ENCODE measurements around the gene CDC42SE2.

The CDC42SE2 gene

DNA sequence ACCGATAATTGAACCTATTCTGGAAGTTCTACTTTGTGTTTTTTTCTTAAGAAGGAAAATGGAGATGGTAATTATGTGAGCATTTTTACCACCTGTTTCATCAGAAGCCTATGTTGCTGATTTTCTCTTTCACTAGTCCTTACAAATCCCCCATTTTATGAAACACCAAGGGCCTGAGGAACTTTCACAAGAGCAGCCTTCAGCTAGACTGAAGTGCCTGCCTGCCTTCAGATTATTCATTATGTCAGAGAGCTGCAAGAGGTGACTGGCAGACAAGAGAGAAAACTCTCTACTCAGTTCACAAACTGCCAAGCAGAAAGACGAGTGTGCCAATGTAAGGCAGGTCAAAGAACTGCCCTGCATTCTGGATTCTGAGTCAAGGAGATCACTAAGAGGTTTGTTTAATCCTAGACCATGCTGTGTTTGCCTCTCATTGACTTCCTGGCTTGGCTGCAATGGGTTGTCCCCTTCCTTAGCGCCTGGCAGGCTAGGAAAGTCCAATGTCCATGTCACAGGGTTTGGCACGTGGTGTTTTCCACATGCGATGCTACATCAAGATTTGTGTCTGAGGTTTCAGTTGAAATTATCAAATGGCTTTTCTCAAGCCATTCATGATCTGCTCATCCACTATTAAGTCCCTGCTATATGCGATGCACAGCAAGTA, 143.3 kb downstream of the CDC42SE2 start:
- peaks cover 0 to 14% of the 10 kb centered on the region in 2 donors for H3K36me3 ChIP-seq (ENCODE audit: control insufficient read depth in 2 of 2, insufficient read depth in 2 of 2, low read length in 2 of 2)

DNA sequence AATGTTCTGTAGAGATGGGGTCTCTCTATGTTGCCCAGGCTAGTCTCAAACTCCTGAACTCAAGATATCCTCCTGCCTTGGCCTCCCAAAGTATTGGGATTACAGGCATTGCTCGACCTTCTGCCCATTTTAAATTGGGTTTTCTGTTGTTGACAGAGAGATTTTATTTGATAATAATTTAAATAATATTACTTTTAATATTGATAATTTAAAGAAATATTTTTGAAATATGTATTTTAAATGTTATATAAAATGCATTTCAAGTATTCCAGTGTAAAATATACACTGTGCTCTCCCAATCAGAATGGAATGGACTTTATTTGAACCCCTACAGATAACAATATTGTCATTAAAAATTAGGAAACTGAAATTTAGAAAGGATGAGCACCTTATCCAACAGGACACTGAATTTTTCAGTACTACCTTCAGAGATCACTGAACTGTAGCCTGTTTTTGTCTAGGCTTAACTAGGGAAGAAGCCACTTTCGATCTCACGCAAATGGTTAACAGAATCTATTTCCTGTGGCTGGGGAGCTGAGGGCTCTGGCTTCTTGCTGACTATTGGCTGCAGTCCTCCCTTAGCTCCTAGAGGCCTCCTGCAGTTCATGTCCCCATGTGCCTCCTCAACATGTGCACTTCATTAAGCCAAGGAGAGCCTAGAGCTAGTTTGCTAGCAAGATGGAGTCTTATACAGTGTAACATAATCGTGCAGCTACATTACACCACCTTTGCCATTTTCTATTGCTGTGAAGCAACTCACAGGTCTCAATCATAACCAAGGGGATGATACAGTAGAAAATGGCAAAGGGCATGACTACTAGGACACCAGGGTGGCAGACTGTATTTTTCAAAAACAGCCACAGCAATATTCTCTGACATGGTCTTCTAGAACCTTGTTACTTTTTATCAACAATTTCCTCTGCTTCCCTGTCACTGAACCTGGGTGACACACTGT, 150.0 kb downstream of the CDC42SE2 start:
- no peak overlapping the region for H3K27ac ChIP-seq (ENCODE audit: low read depth in 2 of 2, low read length in 2 of 2)
- no peak overlapping the region for H3K4me3 ChIP-seq (ENCODE audit: low read length in 2 of 2)
- no peaks in the 10 kb centered on the region for H3K9me3 ChIP-seq (ENCODE audit: control insufficient read depth in 2 of 2, low read length in 2 of 2)
- H3K36me3 ChIP-seq (ENCODE audit: control insufficient read depth in 2 of 2, insufficient read depth in 2 of 2, low read length in 2 of 2): peaks cover 0 to 4% of the 10 kb centered on the region in 2 donors
- no peaks in the 10 kb centered on the region for H3K27me3 ChIP-seq (ENCODE audit: control insufficient read depth in 2 of 2, insufficient read depth in 2 of 2, low read length in 2 of 2)
- no peak overlapping the region for H3K9ac ChIP-seq (ENCODE audit: low read depth in 1 of 2, low read length in 2 of 2)
- peaks cover 0 to 2% of the 10 kb centered on the region in 2 donors for H3K4me1 ChIP-seq (ENCODE audit: control insufficient read depth in 2 of 2, insufficient read depth in 2 of 2, low read length in 2 of 2)

More for the DNA sequence above, 143.3 kb downstream of the CDC42SE2 start:
- H3K9me3 ChIP-seq (ENCODE audit: control insufficient read depth in 2 of 2, low read length in 2 of 2): no peaks in the 10 kb centered on the region
- H3K27me3 ChIP-seq (ENCODE audit: control insufficient read depth in 2 of 2, insufficient read depth in 2 of 2, low read length in 2 of 2): no peaks in the 10 kb centered on the region
- no peak overlapping the region for H3K4me3 ChIP-seq (ENCODE audit: low read length in 2 of 2)
- H3K27ac ChIP-seq (ENCODE audit: low read depth in 2 of 2, low read length in 2 of 2): no peak overlapping the region
- no peak overlapping the region for H3K9ac ChIP-seq (ENCODE audit: low read depth in 1 of 2, low read length in 2 of 2)
- no peaks in the 10 kb centered on the region for H3K4me1 ChIP-seq (ENCODE audit: control insufficient read depth in 2 of 2, insufficient read depth in 2 of 2, low read length in 2 of 2)

DNA sequence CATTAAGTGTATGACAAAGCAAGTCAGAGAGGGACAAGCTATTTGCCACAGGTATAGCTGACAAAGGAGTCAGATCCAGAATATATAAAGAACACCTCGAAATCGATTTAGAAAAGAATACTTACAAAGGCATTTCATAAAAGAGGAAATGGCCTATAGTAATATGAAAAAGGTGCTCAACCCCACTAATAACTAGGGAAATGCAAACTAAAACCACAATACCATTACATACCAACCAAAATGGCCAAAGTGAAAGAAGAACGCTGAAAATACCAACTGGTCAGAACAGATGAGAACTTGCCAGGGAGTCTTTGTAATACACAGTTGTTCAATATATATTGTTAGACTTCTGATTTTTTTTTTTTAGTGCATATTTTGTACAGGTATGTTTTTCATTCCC, 152.9 kb downstream of the CDC42SE2 start:
- Histone ChIP-seq H3K36me3 (ENCODE audit: control insufficient read depth in 2 of 2, insufficient read depth in 2 of 2, low read length in 2 of 2) (peaks cover 3 to 5% of the 10 kb centered on the region in 2 donors), H3K4me1 (ENCODE audit: control insufficient read depth in 2 of 2, insufficient read depth in 2 of 2, low read length in 2 of 2) (peaks cover 0 to 2% of the 10 kb centered on the region in 2 donors), H3K4me3 (ENCODE audit: low read length in 2 of 2) (no peak overlapping the region), H3K9me3 (ENCODE audit: control insufficient read depth in 2 of 2, low read length in 2 of 2) (no peaks in the 10 kb centered on the region), H3K27me3 (ENCODE audit: control insufficient read depth in 2 of 2, insufficient read depth in 2 of 2, low read length in 2 of 2) (no peaks in the 10 kb centered on the region), H3K27ac (ENCODE audit: low read depth in 2 of 2, low read length in 2 of 2) (no peak overlapping the region), H3K9ac (ENCODE audit: low read depth in 1 of 2, low read length in 2 of 2) (no peak overlapping the region)

DNA sequence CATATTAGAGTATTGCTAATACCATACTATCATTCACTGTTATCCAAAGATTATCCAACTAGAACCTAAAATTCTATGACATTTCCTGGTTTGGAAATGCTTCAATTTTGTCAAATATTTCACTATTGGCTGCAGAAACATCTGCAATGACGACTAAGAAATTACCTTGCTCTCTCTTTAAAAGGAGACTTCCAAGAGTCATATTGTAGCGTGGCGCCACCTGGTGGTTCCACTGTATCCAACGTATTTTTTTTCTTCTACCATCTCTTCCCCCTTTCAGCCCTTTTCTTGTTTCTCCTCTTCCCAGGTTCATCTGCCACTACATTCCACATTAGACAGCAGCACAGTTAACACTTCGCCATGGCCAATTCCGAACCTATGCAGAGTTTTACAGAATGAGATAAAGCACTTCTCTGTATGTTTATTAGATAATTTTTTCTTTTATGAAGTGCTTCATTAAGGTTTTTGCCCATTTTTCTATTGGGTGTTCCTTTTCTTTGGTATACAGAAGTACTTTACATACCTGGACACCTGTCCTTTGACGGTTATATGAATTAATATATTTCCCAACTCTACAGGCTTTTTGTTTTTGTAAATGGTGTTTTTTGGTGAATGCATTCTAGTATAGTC, 153.5 kb downstream of the CDC42SE2 start:
- Histone ChIP-seq H3K9me3 (ENCODE audit: control insufficient read depth in 2 of 2, low read length in 2 of 2) (no peaks in the 10 kb centered on the region), H3K36me3 (ENCODE audit: control insufficient read depth in 2 of 2, insufficient read depth in 2 of 2, low read length in 2 of 2) (peaks cover 3 to 11% of the 10 kb centered on the region in 2 donors), H3K27me3 (ENCODE audit: control insufficient read depth in 2 of 2, insufficient read depth in 2 of 2, low read length in 2 of 2) (no peaks in the 10 kb centered on the region), H3K4me3 (ENCODE audit: low read length in 2 of 2) (no peak overlapping the region), H3K9ac (ENCODE audit: low read depth in 1 of 2, low read length in 2 of 2) (no peak overlapping the region), H3K4me1 (ENCODE audit: control insufficient read depth in 2 of 2, insufficient read depth in 2 of 2, low read length in 2 of 2) (peaks cover 0 to 2% of the 10 kb centered on the region in 2 donors), H3K27ac (ENCODE audit: low read depth in 2 of 2, low read length in 2 of 2) (no peak overlapping the region)

DNA sequence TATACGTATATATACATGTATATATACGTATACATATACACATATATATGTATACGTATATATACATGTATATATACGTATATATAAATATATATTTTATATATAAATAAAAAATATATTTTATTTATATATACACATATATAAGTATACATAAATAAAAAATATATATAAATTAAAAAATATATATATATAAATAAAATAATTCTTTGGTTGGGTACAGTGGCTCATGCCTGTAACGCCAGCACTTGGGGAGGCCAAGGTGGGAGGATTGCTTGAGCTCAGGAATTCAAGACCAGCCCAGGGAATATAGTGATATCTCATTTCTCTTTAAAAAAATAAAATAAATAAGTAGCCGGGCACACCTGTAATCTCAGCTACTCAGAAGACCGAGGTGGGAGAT, 155.0 kb downstream of the CDC42SE2 start:
- no peaks in the 10 kb centered on the region for H3K27me3 ChIP-seq (ENCODE audit: control insufficient read depth in 2 of 2, insufficient read depth in 2 of 2, low read length in 2 of 2)
- H3K9ac ChIP-seq (ENCODE audit: low read depth in 1 of 2, low read length in 2 of 2): no peak overlapping the region
- no peak overlapping the region for H3K27ac ChIP-seq (ENCODE audit: low read depth in 2 of 2, low read length in 2 of 2)
- H3K4me3 ChIP-seq (ENCODE audit: low read length in 2 of 2): no peak overlapping the region
- peaks cover 0 to 2% of the 10 kb centered on the region in 2 donors for H3K4me1 ChIP-seq (ENCODE audit: control insufficient read depth in 2 of 2, insufficient read depth in 2 of 2, low read length in 2 of 2)
- H3K36me3 ChIP-seq (ENCODE audit: control insufficient read depth in 2 of 2, insufficient read depth in 2 of 2, low read length in 2 of 2): peaks cover 7 to 11% of the 10 kb centered on the region in 2 donors
- H3K9me3 ChIP-seq (ENCODE audit: control insufficient read depth in 2 of 2, low read length in 2 of 2): no peaks in the 10 kb centered on the region

DNA sequence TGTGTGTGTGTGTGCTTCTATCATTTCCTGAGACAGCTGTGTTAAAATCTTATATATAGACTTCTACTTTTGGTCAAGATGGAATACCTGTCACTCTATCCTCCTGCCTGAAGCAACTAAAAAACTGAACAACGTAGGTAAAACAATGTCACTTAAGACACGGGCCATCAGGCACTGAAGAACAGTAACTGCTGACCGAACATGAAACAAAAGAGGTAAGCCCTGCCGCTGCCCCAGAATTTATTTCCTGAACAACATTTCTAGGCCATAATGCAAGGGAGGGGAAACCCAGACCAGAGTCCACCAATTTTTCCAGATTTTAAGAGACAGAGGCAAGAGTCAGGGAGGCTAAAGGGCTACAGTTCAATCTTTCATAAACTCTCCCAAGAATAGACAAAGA, 156.0 kb downstream of the CDC42SE2 start:
- H3K27me3 ChIP-seq (ENCODE audit: control insufficient read depth in 2 of 2, insufficient read depth in 2 of 2, low read length in 2 of 2): no peaks in the 10 kb centered on the region
- no peak overlapping the region for H3K4me3 ChIP-seq (ENCODE audit: low read length in 2 of 2)
- no peak overlapping the region for H3K27ac ChIP-seq (ENCODE audit: low read depth in 2 of 2, low read length in 2 of 2)
- no peak overlapping the region for H3K9ac ChIP-seq (ENCODE audit: low read depth in 1 of 2, low read length in 2 of 2)
- H3K9me3 ChIP-seq (ENCODE audit: control insufficient read depth in 2 of 2, low read length in 2 of 2): no peaks in the 10 kb centered on the region
- peaks cover 0 to 2% of the 10 kb centered on the region in 2 donors for H3K4me1 ChIP-seq (ENCODE audit: control insufficient read depth in 2 of 2, insufficient read depth in 2 of 2, low read length in 2 of 2)
- H3K36me3 ChIP-seq (ENCODE audit: control insufficient read depth in 2 of 2, insufficient read depth in 2 of 2, low read length in 2 of 2): peaks cover 8 to 11% of the 10 kb centered on the region in 2 donors

DNA sequence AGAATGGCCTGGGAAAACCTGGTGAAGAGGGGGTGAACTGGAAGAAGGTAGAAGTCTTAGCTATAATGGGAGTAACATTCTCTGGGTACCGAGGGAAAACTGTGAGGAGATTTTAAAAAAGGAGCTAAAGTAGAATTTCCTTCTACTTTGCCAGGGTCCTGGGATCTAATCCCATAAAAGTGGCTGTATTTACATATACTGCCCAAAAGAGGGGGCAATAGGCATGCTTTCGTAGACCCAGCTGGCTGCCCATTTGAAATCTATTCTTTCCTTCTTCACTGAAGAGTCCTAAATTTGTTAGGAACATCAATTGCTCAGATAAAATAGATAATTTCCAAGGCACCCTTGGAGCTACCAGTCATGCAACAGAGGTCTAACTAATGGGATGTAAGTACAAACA, 159.2 kb downstream of the CDC42SE2 start:
- Histone ChIP-seq H3K9me3 (ENCODE audit: control insufficient read depth in 2 of 2, low read length in 2 of 2) (no peaks in the 10 kb centered on the region), H3K36me3 (ENCODE audit: control insufficient read depth in 2 of 2, insufficient read depth in 2 of 2, low read length in 2 of 2) (peaks cover 17 to 21% of the 10 kb centered on the region in 2 donors), H3K9ac (ENCODE audit: low read depth in 1 of 2, low read length in 2 of 2) (no peak overlapping the region), H3K4me3 (ENCODE audit: low read length in 2 of 2) (no peak overlapping the region), H3K27ac (ENCODE audit: low read depth in 2 of 2, low read length in 2 of 2) (no peak overlapping the region), H3K4me1 (ENCODE audit: control insufficient read depth in 2 of 2, insufficient read depth in 2 of 2, low read length in 2 of 2) (no peaks in the 10 kb centered on the region), H3K27me3 (ENCODE audit: control insufficient read depth in 2 of 2, insufficient read depth in 2 of 2, low read length in 2 of 2) (no peaks in the 10 kb centered on the region)

DNA sequence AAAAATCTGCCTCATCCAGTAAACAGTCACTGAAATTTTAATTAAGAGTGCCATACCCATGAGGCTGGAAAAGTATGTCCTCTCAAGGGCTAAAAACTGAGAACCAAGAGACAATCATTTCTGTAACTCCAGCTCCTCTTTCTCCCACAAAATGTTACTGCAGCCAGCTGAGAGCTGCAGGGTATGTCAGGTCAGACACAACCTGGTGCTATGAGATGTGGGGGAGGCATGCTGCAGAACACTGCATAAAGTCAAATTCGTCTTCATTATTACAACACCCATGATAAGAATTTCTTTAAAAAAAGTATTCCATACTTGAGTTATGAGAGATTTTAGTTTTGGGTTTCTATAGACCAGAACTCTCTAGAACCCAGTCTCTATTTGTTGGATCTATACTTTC, 162.2 kb downstream of the CDC42SE2 start:
- Histone ChIP-seq H3K4me1 (ENCODE audit: control insufficient read depth in 2 of 2, insufficient read depth in 2 of 2, low read length in 2 of 2) (no peaks in the 10 kb centered on the region), H3K27me3 (ENCODE audit: control insufficient read depth in 2 of 2, insufficient read depth in 2 of 2, low read length in 2 of 2) (no peaks in the 10 kb centered on the region), H3K9ac (ENCODE audit: low read depth in 1 of 2, low read length in 2 of 2) (no peak overlapping the region), H3K36me3 (ENCODE audit: control insufficient read depth in 2 of 2, insufficient read depth in 2 of 2, low read length in 2 of 2) (peaks cover 27 to 31% of the 10 kb centered on the region in 2 donors), H3K4me3 (ENCODE audit: low read length in 2 of 2) (no peak overlapping the region), H3K9me3 (ENCODE audit: control insufficient read depth in 2 of 2, low read length in 2 of 2) (no peaks in the 10 kb centered on the region), H3K27ac (ENCODE audit: low read depth in 2 of 2, low read length in 2 of 2) (no peak overlapping the region)

DNA sequence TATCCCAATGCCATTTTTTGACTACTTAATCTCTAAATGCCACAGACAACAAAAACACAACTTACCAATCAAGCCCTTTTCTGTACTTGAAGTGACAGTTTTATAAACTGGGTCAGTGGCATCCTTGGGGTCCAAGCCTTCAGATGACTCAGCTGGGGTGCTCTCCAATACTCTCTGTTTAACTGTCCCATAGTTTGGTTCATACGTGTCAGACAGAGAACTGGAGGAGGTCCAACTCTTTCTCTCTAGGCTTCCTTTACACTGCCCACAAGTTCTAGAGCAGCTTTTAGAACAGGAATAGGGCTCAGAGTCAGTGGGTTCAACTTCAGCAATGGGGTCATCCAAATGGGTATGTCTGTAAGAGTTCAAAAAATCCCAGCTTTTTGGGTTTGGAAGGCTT, 166.9 kb downstream of the CDC42SE2 start:
- no peak overlapping the region for H3K27ac ChIP-seq (ENCODE audit: low read depth in 2 of 2, low read length in 2 of 2)
- no peak overlapping the region for H3K4me3 ChIP-seq (ENCODE audit: low read length in 2 of 2)
- H3K36me3 ChIP-seq (ENCODE audit: control insufficient read depth in 2 of 2, insufficient read depth in 2 of 2, low read length in 2 of 2): peaks cover 36 to 41% of the 10 kb centered on the region in 2 donors
- H3K9ac ChIP-seq (ENCODE audit: low read depth in 1 of 2, low read length in 2 of 2): no peak overlapping the region
- H3K9me3 ChIP-seq (ENCODE audit: control insufficient read depth in 2 of 2, low read length in 2 of 2): no peaks in the 10 kb centered on the region
- H3K4me1 ChIP-seq (ENCODE audit: control insufficient read depth in 2 of 2, insufficient read depth in 2 of 2, low read length in 2 of 2): no peaks in the 10 kb centered on the region
- no peaks in the 10 kb centered on the region for H3K27me3 ChIP-seq (ENCODE audit: control insufficient read depth in 2 of 2, insufficient read depth in 2 of 2, low read length in 2 of 2)

DNA sequence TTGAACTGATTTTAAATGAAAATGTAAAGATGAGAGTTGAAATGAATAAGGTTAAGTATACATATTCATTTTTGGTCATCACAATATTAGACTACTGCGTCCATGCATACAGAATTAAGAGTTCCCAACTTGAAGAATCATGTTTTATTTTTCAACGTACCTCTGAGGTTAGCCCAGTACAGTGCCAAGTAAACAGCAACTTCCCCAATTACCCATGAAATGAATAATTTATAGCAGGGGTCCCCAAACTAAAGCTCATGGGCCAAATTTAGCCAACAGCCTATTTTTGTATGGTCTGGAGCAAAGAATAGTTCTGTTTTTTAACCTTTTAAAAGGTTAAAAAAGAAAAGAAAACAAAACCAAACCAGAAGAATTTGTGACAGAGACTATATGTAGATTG, 167.9 kb downstream of the CDC42SE2 start:
- no peak overlapping the region for H3K4me3 ChIP-seq (ENCODE audit: low read length in 2 of 2)
- no peaks in the 10 kb centered on the region for H3K27me3 ChIP-seq (ENCODE audit: control insufficient read depth in 2 of 2, insufficient read depth in 2 of 2, low read length in 2 of 2)
- H3K27ac ChIP-seq (ENCODE audit: low read depth in 2 of 2, low read length in 2 of 2): no peak overlapping the region
- H3K9me3 ChIP-seq (ENCODE audit: control insufficient read depth in 2 of 2, low read length in 2 of 2): no peaks in the 10 kb centered on the region
- no peak overlapping the region for H3K9ac ChIP-seq (ENCODE audit: low read depth in 1 of 2, low read length in 2 of 2)
- no peaks in the 10 kb centered on the region for H3K4me1 ChIP-seq (ENCODE audit: control insufficient read depth in 2 of 2, insufficient read depth in 2 of 2, low read length in 2 of 2)
- peaks cover 38 to 40% of the 10 kb centered on the region in 2 donors for H3K36me3 ChIP-seq (ENCODE audit: control insufficient read depth in 2 of 2, insufficient read depth in 2 of 2, low read length in 2 of 2)
